Activated naive CD8-positive, alpha-beta T cell treated with anti-CD3 and anti-CD28 coated beads, Interleukin-2, amount 50 U/mL, for 16 hours (primary cell): ENCODE data around the gene NFATC4.

Experiments used
- DNase-seq: peaks from one replicate; pipeline ENCODE4 v3.0.0-alpha.2; 2020; ENCODE audit warnings: low read depth, low spot score

NFATC4 gene

GRCh38 chr14:24428628-24429394, 60.8 kb downstream of the NFATC4 start:
- no peak for DNase-seq
